Panc1 (cell line): ENCODE results near the gene SOCS2. TPM values are rescaled to one million over a fixed set of nuclear protein-coding genes. Genes with fewer than 3 reads are reported as not detected.

Experiments
- ATAC-seq: fragments of 200-7000 bp; cut with Tn5 transposase; 2 replicates; pipeline ENCODE4 v1.9.1; 2020; ENCODE audit warnings: mild to moderate bottlenecking, moderate library complexity
- BruUV-seq: library from RNA; stranded (reverse); fragments of 400-500 nt; replicated peaks from 2 replicates; lab custom pipeline; 2021; lab: Mats Ljungman, UMichigan
- CTCF ChIA-PET: fragments of 300-600 bp; sonication (Branson Sonifier 250); formaldehyde crosslinking; loops from one replicate; lab custom pipeline; 2022; ENCODE audit warnings: antibody characterized with exemption; lab: Charles Lee
- POLR2A ChIA-PET: fragments of 300-600 bp; sonication (Branson Sonifier 250); formaldehyde crosslinking; loops from one replicate; lab custom pipeline; 2022; ENCODE audit warnings: antibody characterized with exemption; lab: Charles Lee
- DNase-seq: peaks from one replicate; pipeline ENCODE4 v3.0.0-alpha.2; 2010; ENCODE audit warnings: low read depth, low spot score
- H3K27ac ChIP-seq: 2 replicates; pipeline ENCODE4 v1.5.1; 2011; ENCODE audit warnings: mild to moderate bottlenecking, low read length, inconsistent platforms
- H3K27me3 ChIP-seq: fragments of 200-500 bp; sonication (Bioruptor generic); 2 replicates; pipeline ENCODE4 v1.6.0; 2014; ENCODE audit warnings: low read length, inconsistent platforms; ENCODE audit not compliant: control insufficient read depth, insufficient read depth
- H3K36me3 ChIP-seq: fragments of 200-500 bp; sonication (Bioruptor generic); 2 replicates; pipeline ENCODE4 v1.5.1; 2014; ENCODE audit warnings: inconsistent platforms, mild to moderate bottlenecking, low read length, moderate library complexity; ENCODE audit not compliant: control insufficient read depth, insufficient read depth
- H3K4me1 ChIP-seq: 2 replicates; pipeline ENCODE4 v1.5.1; 2011; ENCODE audit warnings: inconsistent platforms, mild to moderate bottlenecking, low read length, moderate library complexity; ENCODE audit not compliant: control insufficient read depth, insufficient read depth
- H3K4me3 ChIP-seq, 2 experiments: 2 replicates each; pipeline ENCODE4 v1.5.1; 2011 to 2012; ENCODE audit warnings: low read depth in 2 of 2, low read length in 2 of 2, mild to moderate bottlenecking in 2 of 2, inconsistent platforms in 1 of 2, moderate library complexity in 1 of 2
- H3K9me3 ChIP-seq: fragments of 200-500 bp; sonication (Bioruptor generic); 2 replicates; pipeline ENCODE4 v1.5.1; 2014; ENCODE audit warnings: low read depth, mild to moderate bottlenecking, inconsistent platforms, low read length, moderate library complexity; ENCODE audit not compliant: control insufficient read depth, insufficient read depth
- CTCF ChIP-seq: fragments of 450-650 bp; IDR thresholded peaks from 2 replicates; pipeline ENCODE4 v1.5.1; 2017; ENCODE audit warnings: mild to moderate bottlenecking
- POLR2AphosphoS5 ChIP-seq: IDR thresholded peaks from 2 replicates; pipeline ENCODE4 v1.6.1; 2012; ENCODE audit warnings: mild to moderate bottlenecking, low read depth, low read length, moderate library complexity
- REST ChIP-seq, 2 experiments: IDR thresholded peaks; 2 replicates each; pipeline ENCODE4 v1.6.1; 2011 to 2012; ENCODE audit warnings: low read depth in 2 of 2, control low read depth in 1 of 2, low read length in 1 of 2, mild to moderate bottlenecking in 1 of 2, moderate library complexity in 1 of 2; ENCODE audit not compliant: insufficient read depth in 1 of 2
- SIN3A ChIP-seq: IDR thresholded peaks from 2 replicates; pipeline ENCODE4 v1.6.1; 2012; ENCODE audit warnings: low read depth, mild to moderate bottlenecking, low read length, moderate library complexity, borderline replicate concordance; ENCODE audit not compliant: insufficient read depth
- TCF7L2 ChIP-seq: IDR thresholded peaks from 2 replicates; pipeline ENCODE4 v1.6.1; 2011; ENCODE audit warnings: mild to moderate bottlenecking, low read depth, low read length, inconsistent platforms
- in situ Hi-C: cut with HindIII; loops from 2 replicates; pipeline ENCODE4 v1.10.0; 2016; ENCODE audit warnings: low sequenced_read_pairs, low pct_unique_long_range_greater_than_20kb
- intact Hi-C: fragments of 100-400 bp; cut with micrococcal nuclease; formaldehyde crosslinking; loops from one replicate; pipeline ENCODE4 v1.10.0; 2022; ENCODE audit not compliant: unreplicated experiment
- total RNA-seq: library from RNA; stranded (reverse); gene quantifications from one replicate; pipeline ENCODE4 v1.2.1, GENCODE V29; 2021; ENCODE audit not compliant: unreplicated experiment

SOCS2 gene
- total RNA-seq, 1 experiment from 2014 or later = 33.8 TPM

GRCh38 chr12:93587611-93588010 is 15.1 kb downstream of the SOCS2 start:
- no peak for ATAC-seq
- Histone ChIP-seq H3K36me3 (no peaks in the 10 kb centered on the region), H3K4me3 (no peak overlapping the region), H3K4me1 (peaks cover 14% of the 10 kb centered on the region; the same call in 1 of the 2 replicates), H3K9me3 (no peaks in the 10 kb centered on the region), H3K27ac (no peak overlapping the region), H3K27me3 (no peaks in the 10 kb centered on the region)
- intact Hi-C loops (no loop called here), in situ Hi-C loops (no loop called here)
- POLR2A ChIA-PET = no interaction called here
- BruUV-seq = no TSS peak
- TF ChIP-seq SIN3A (no peak), REST (IDR thresholded peaks at IDR 0.05; ENCODE audit: insufficient read depth in 1 of 2, low read depth in 2 of 2, low read length in 1 of 2) (no peak), POLR2AphosphoS5 (no peak), CTCF (no peak), TCF7L2 (no peak)
- CTCF ChIA-PET = interaction anchor here (0.6 kb wide), 1 partner anchor 112 kb away, joined by 4 read pairs; no protein-coding TSS in a partner anchor
- no peak for DNase-seq

- H3K27ac ChIP-seq = no peak overlapping the region
- intact Hi-C loops = no loop called here
- ChIA-PET POLR2A (no interaction called here), CTCF (no interaction called here)
- in situ Hi-C loops = no loop called here
- BruUV-seq = no TSS peak
- H3K9me3 ChIP-seq = no peaks in the 10 kb centered on the region
- no peak overlapping the region for H3K4me3 ChIP-seq
- no peak for ATAC-seq
- no peaks in the 10 kb centered on the region for H3K27me3 ChIP-seq
- H3K36me3 ChIP-seq = no peaks in the 10 kb centered on the region
- no peak for TF ChIP-seq CTCF
- no peak for TF ChIP-seq POLR2AphosphoS5
- TF ChIP-seq SIN3A = no peak
- no peak for TF ChIP-seq TCF7L2
- TF ChIP-seq REST (IDR thresholded peaks at IDR 0.05; ENCODE audit: insufficient read depth in 1 of 2, low read depth in 2 of 2, low read length in 1 of 2) = no peak
- peaks cover 20% of the 10 kb centered on the region for H3K4me1 ChIP-seq
- no peak for DNase-seq
These were observed 16.6 kb downstream of the SOCS2 start for GRCh38 chr12:93589081-93589480.
